ENCODE measurements around the gene TLR9. TPM values are rescaled to one million over a fixed set of nuclear protein-coding genes. Genes with fewer than 3 reads are reported as not detected.

The TLR9 gene
- total RNA-seq, 1 donor from 2014 or later = 0.34 TPM

DNA sequence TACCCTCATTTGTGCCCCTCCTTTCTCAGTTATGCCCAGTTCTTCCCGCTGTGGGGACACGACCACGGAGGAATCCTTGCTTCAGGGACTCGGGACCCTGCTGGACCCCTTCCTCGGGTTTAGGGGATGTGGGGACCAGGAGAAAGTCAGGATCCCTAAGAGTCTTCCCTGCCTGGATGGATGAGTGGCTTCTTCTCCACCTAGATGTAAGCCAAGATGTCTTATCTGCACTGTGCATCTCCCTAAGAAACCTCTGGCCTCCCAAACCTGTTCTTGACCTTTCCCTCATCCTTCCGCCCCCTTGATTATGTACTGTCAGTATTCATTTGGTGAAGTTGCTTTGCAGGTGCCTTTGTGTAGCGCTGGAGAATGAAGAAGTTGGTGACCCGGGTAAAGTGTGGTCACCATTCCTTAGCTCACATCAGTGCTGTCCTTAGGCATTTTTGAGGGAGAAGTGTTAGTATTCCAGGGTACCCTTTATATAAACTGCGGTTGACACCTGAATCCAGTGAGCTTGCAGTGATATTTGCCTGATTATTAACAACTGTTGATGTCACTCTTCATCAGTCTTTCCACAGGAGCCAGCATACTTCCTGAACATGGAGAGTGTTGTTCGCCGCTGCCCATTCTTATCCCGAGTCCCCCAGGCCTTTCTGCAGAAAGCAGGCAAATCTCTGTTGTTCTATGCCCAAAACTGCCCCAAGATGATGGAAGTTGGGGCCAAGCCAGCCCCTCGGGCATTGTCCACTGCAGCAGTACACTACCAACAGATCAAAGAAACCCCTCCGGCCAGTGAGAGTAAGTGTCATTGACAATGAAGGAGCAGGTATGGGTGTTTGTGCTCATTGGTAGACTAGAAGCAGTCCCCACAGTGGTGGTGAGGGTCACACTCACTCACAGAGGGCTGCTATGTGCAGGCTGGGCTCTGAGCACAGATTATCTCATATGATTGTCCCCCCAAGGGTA lies 26.5 kb downstream of the TLR9 start:
- intact Hi-C loops (cut with micrococcal nuclease) = loop anchor here (1.0 to 2.0 kb wide), 7 partner anchors 21 to 338 kb away; partner anchors contain the start of genes NISCH, PARP3, POC1A and RPL29

DNA sequence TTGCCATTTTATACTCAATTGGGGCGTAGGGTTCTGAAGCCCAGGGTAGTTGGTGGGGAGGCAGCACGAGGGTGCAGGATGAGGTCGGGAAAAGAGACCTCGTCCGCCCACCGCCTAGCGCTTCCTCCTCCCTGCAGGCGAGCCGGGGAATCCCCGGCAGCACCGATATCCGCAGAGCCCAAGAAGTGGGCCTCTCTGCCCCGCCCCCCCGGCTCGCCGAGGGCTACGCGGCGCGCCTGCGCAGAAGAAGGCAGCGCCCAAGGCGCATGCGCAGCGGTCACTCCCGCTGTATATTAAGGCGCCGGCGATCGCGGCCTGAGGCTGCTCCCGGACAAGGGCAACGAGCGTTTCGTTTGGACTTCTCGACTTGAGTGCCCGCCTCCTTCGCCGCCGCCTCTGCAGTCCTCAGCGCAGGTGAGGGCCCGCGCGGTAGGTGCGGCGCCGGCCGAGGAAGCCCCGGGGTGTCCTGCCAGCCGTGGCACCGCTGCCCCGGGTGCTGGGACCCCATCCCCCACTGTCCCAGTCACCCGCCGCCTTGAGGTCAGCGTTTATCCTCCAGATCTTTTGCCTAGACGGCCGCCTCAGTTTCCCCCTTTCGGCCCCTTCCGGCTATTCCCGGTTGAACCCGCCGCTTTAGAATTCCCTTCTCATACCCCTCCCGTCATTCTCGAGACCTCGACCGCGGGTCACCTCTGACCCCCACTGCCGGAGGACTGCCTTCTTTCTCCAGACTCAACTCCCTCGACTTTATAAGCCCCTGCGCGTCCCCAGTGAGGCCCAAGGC lies 27.4 kb downstream of the TLR9 start, which contains the start of gene ALAS1:
Gene ALAS1, plus strand, starts transcription at position 319 of the 784 bp plus-strand sequence. CDS start 1,082 bp downstream, outside the sequence.
- intact Hi-C loops (cut with micrococcal nuclease) = loop anchor here (1.0 to 2.0 kb wide), 7 partner anchors 22 to 339 kb away; partner anchors contain the start of genes NISCH, PARP3, POC1A and RPL29

DNA sequence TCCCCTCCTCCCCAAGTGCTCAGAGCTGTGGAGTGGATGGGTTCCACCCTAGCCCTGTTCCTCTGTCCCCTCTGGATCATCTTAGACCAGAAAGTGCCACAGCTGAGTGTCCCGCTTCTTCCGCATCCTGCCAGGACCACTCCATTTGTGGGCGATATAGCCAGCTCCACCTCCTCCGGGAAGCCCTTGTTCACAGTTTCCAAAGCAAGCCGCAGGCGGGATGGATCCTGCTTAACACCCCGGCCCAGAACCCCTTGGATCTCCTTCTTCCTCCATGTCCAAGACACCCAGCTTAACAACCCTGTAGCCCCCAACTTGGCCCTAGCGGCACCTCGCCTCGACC lies 28.0 kb downstream of the TLR9 start:
- intact Hi-C loops (cut with micrococcal nuclease) = no loop called here

DNA sequence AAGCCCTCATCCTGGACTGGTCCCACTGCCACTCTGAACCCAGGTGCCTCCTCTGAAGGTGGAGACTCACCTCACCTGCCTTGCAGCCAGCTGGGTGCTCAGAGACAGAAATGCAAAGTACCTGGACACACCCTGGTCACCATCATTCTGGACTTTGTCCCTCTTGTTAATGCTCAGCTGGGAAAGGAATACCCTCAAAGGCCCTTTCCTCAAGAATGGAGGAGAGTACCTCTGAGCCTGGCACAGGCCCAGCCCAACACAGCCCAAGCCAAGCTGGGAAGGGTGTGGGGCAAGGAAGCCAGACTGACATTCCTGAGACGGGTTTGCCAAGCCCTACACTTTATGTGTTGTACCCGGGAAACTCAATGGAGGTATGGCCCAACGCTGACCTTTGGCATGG lies 28.5 kb downstream of the TLR9 start:
- intact Hi-C loops (cut with micrococcal nuclease) = no loop called here

DNA sequence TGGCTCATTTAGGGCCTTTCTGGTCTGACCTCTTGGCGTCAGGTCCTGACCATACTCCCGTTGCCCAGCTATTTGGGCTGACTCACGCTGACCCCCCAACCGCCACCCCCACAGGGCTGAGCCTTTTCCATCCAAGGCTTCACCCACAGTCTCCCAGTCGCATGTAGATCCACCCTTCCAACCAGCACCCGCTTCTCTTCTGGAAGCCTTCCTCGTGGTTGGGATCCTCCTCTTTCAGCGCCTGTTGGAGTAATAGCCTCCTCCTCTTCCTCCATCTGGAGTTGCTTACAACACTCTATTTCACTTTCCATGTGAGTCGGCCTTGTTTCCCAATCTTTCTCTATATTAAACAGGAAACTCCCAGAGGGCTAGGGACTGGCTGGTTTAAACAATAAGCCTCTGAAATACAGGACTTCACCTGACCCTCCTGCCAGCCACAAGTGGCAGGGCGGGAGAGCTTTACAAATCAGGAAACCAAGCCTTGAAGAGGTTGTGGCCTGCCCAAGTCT lies 29.6 kb downstream of the TLR9 start:
- intact Hi-C loops (cut with micrococcal nuclease) = no loop called here

DNA sequence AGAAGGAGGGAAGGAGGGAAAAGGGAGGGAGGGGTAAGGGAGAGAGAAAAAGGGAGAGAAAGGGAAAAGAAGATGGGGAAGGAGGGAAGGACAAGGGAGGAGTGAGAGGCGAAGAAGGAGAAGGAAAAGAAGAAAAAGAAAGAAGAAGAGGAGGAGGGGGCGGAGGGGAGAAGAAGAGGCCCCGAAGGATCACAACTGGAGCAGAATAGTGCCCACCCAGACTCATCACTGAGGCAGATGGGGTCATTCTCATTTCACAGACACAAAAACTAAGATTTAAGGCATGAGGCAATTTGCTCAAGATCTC lies 30.2 kb downstream of the TLR9 start:
- intact Hi-C loops (cut with micrococcal nuclease) = no loop called here

DNA sequence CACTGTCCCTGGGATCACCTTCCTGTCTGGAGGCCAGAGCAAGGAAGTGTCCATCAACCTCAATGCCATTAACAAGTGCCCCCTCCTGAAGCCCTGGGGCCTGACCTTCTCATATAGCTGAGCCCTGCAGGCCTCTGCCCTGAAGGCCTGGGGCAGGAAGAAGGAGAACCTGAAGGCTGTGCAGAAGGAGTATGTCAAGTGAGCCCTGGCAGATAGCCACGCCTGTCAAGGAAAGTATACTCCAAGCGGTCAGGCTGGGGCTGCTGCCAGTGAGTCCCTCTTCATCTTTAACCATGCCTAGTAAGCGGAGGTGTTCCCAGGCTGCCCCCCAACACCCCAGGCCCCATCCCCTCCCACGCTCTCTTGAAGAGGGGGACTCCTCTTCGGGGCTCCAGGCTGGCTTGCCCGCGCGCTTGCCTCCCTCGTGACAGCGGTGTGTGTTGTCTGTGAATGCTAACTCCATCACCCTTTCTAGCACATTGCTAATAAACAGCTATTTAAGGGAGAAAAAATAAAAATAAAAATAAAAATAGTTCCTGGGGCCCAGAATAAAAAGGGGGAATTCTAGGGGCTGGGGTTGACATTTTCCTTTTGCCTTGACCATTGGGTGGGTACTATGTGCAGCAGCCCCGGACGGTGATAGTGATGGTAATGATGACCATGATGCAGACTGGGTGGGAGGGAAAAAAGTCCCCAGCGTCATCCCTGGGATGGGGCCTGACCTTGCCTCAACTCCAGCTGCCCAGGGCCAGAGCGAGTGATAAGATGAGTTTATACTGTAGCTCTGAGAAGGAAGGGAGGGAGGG lies 30.8 kb downstream of the TLR9 start:
- intact Hi-C loops (cut with micrococcal nuclease) = no loop called here

DNA sequence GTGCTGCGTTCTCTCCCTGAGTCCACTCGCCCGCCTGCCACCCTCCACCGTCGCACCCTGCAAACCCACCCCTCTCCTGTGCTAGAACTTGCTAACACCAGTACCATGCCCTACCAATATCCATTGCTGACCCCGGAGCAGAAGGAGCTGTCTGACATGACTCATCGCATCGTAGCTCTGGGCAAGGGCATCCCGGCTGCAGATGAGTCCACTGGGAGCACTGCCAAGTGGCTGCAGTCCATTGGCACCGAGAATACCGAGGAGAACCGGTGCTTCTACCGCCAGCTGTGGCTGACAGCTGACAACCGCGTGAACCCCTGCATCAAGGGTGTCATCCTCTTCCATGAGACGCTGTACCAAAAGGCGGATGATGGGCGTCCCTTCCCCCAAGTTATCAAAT lies 32.4 kb downstream of the TLR9 start:
- intact Hi-C loops (cut with micrococcal nuclease) = no loop called here

DNA sequence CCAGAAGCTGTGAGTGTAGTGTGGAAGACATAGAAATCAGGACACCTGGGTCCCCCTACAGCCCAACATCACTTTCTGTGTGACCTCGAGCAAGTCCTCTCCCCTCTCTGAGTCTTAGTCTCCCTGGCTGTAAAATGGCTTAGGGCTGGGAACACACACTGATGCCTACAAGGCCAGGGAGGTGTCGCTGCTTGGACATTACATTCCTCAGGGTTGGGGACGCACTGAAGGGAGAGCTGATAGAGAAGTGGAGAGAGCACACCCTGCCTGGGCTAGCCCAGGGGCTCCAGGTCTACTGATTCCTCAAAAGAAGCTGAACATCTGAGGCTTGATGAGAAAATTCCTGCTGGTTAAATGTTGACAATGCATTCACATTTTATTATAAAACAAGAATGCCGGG lies 33.8 kb downstream of the TLR9 start:
- intact Hi-C loops (cut with micrococcal nuclease) = no loop called here

DNA sequence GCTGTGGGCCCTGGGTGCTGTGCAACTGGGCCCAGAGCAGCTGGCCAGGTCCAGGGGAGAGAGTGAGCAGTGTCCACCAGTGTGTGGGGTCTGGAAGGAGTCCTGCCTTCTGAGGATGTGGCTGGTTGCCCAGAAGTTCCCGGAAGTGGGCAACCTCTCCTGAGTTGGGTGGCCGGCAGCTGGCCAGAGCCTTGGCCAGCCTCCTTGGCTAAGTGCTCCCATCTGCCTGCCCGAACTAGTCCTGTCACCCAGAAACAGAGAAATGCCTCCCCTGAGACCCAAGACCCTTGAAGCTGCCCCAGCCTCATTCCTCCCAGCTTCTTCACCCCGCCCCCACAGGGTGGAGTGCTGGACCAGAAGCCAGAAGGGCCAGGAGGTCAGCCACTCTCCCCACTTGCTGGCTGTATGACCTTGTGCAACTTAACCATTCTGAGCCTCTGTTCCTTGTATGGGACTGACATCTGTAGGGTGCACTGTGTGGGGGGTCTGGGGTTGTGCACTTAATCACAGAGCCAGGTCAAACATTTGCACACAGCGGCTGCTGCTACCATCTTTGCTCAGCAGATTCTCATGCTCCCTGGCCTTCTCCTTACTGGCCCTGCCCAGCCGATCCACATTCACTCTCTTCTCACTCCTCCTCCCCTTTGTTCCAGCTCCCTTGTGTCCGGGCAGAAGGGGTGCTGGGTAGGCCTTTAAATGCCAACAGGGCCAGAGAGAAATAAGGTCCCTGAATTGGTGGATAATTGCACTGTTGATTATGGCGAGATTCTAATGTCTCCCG lies 35.0 kb downstream of the TLR9 start:
- intact Hi-C loops (cut with micrococcal nuclease) = no loop called here

DNA sequence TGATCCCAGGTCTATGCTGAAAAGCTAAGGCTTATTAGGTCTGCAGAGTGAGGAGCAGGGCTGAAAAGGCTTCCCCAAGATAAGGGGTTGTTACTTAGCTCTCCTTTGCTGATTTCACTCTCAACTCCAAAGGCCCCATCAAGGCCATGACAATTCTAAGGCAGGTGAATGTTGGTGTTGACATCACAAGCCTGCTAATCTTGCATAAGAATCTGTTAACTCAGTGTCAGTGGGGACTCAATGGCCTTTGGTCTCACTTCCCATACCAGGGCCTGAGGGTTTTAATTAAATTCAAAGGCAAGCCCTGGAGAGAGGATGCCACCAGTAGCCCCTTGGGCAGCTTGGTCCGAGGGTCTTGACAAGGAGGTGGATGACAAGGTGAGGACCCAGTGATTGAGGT lies 36.9 kb downstream of the TLR9 start:
- intact Hi-C loops (cut with micrococcal nuclease) = no loop called here

DNA sequence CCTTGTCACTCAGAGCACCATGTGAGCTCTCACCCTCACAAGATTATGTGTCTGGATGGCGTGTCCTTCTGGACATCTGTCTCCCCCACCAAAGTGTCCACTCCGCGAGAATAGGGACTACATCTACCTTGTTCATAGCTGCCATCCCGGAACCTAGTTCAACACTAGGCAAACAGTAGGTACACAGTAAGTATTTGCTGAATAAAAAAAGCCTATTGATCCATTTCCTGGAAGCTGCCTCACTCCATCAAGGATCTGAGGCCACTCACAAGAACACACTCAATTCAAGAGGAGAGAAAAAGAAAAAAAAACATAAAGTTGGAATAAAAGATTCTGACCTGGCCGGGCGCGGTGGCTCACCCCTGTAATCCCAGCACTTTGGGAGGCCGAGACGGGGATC lies 38.7 kb downstream of the TLR9 start:
- intact Hi-C loops (cut with micrococcal nuclease) = no loop called here

DNA sequence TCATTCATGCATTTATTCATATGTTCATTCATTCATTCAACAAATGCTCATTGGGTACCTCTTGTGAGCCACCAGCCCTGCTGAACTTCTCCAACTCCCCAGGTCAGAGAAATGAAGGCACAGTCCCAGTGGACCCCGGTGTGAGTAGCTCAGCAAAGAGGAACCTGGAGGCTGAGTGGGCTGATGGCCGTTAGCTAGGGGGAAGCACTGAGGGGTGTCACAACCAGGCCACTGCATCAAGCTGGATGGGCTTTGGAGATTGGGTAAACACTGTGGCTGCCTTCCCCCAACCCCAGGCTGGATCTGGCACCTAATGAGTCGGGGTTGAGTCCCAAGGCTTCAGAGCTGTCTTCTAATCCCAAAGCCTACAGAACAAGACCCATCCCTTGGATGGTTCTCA lies 39.6 kb downstream of the TLR9 start:
- intact Hi-C loops (cut with micrococcal nuclease) = no loop called here

DNA sequence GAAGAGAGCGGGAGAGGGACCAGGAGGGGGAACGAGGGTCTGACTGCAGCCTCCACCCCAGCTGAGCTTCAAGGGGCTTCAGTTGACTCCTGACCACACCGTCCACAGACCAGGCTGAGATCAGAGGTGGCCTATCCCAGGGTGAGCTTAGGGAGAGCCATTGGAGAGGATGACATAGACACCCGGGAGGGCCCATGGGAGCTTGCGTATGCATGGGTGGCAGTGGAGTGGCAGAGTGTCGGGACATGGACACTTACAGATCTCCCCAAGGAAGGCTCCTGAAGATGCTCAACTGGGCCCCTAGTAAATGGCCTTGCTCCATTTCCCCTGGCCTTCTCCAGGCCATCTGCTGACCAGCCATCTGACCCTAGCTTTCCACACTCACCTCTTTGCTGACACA lies 40.1 kb downstream of the TLR9 start:
- intact Hi-C loops (cut with micrococcal nuclease) = no loop called here

DNA sequence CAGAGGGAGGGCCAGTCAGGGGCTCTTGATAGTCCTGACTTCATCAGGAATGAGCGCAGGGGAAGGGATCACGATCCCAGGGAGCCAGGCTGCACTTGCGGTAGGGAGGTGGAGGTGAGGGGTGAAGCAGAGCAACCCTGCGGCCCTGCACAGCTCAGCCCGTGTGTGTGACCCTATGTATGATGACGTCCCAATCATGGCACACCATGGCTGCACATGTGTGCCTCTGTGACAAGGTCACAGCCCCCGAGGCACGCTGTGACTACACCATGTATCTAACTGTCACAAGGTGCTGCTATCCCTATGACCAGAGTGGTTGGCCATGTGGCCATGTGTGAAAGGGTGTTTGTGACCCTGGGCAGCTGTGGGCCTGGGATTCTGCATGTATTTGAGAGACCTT lies 40.8 kb downstream of the TLR9 start:
- intact Hi-C loops (cut with micrococcal nuclease) = no loop called here

DNA sequence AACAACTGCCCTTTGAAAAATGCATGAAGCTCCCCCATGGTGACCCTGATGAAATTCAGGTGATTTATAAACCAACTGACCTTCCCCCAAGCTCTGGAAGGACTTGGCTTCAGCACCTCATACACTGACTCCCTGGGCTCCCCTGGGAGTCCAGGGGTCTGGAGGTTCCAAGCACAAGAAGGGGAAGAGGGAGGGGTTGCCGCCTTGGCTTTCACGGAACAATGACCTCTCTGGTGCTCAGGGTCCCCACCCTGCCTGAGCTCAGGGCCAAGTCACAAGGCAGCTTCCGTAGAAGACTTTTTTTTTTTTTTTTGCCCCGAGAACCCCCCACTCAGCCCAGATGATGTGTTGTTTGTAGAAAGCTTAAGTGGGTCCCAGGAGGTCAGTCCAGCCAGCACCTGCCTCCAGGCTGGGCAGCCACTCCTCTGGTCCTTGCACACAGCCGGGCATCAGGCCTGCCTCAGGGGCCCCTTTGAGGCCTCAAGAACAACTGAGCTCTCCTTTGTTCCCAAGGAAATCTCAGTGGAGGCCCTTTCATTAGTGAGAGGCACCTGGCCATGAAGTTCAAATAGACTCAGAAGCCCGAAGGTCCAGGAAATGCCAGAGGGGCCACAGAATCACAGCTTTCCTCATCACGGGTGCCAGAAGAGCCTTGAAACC lies 41.5 kb downstream of the TLR9 start:
- intact Hi-C loops (cut with micrococcal nuclease) = no loop called here

DNA sequence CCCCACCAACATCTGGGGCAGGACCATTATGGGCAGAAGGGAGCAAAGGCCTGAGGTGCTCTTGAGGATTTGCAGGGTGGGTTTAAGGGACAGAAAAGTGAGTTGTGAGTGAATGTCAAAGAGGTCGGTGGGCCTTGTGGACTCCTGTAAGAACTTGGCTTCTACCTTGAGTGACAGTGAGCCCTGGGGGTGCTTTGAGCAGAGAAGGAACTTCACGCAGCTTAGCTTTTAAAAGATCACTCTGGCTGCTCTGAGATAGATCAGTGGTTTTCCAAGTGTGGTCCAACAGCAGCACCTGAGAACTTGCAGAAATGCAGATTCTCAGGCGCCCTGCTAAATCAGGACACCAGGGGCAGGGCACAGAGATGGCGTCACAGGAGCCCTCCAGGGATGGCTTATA lies 42.8 kb downstream of the TLR9 start:
- intact Hi-C loops (cut with micrococcal nuclease) = no loop called here

DNA sequence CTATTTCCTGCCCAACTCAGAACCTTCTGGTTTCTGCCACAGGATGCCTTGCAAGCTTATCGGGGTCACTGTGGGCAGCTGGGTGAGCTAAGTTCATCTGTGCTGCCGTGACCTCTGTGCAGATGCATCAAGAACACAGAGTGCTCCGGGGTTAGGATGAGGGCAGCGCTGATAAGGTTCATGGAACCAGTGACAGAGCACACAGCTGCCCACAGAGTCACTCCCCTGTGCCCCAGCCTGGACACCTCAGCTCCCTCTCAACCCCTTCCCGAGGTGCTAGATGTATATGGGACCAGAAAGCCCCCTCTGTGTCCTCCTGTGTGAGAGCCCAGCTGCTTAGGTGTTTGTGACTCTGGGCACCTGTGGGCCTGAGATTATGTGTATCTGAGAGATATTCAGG lies 43.2 kb downstream of the TLR9 start:
- intact Hi-C loops (cut with micrococcal nuclease) = no loop called here

DNA sequence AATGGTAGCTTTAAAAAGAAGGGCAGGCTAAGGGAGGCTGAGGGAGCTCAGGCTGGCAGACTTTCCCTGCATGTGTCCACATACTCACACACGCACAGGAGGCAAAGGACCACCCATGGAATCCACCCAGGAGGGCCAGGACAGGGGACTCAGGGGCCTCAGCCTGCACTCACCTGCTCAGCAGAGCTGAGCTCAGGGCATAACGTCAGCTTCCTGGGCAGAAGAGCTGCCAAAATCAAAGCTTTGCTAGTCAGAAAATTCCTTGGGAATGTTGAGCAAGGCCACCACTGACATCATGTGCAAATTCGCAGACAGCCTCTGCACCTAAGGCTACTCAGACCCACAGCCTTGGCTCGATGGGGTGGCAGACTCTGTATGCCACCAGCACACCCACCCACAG lies 43.9 kb downstream of the TLR9 start:
- intact Hi-C loops (cut with micrococcal nuclease) = no loop called here

DNA sequence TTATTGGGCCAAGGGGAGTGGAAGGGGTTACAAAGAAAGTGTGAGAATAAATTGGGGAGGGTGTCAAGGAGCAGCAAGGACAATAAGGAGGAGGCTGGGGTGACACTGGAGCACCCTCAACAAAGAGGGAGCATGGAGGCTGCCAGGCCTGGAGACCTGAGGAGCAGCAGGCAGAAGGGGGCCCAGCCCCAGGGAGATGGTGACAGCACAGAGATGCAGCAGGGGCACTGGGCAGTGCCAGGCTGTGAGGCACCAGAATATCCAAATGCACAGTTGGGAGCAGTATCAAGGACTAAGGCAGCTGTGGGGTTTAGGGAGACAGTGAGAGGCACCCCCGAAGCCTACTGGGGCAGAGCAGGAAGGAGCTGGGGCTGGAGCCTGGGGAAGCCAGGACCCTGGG lies 46.9 kb downstream of the TLR9 start:
- intact Hi-C loops (cut with micrococcal nuclease) = no loop called here

Measured in T-helper 1 cell treated with Interleukin-12 subunit alpha and Interleukin-12 subunit beta and Interleukin-4 antibody, amounts not matched to agents 30 ng/mL and 1 ng/mL, for 36 hours (primary cell).